Measurements from ENCODE around the gene TCF15. TPM values are rescaled to one million over a fixed set of nuclear protein-coding genes. Genes with fewer than 3 reads are reported as not detected.

Gene TCF15, protein sequence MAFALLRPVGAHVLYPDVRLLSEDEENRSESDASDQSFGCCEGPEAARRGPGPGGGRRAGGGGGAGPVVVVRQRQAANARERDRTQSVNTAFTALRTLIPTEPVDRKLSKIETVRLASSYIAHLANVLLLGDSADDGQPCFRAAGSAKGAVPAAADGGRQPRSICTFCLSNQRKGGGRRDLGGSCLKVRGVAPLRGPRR
- total RNA-seq (under 1 TPM; 0.18 to 0.52 TPM), polyA plus RNA-seq (ENCODE audit: insufficient read length in 6 of 6) (1 to 10 TPM; 1.1 to 2.4 (median 1.8) TPM)
- long read RNA-seq, donor 1, partial matches to known transcripts, result 0 of 3 reads
- long read RNA-seq, donor 1, other reads (novel, unspliced or antisense), result 0 of 3 reads
- long read RNA-seq, donor 2, partial matches to known transcripts, result 0 of 4 reads
- long read RNA-seq, donor 2, other reads (novel, unspliced or antisense), result 0 of 4 reads
- long read RNA-seq, donor 3, transcript TCF15-201 (2 exons, 1,555 nt), result major isoform, 7 of 7 reads
- long read RNA-seq, donor 3, partial matches to known transcripts, result 0 of 7 reads
- long read RNA-seq, donor 3, other reads (novel, unspliced or antisense), result 0 of 7 reads
- long read RNA-seq, donor 4, result 0 reads
- long read RNA-seq, donor 5, partial matches to known transcripts, result 0 of 2 reads
- long read RNA-seq, donor 5, other reads (novel, unspliced or antisense), result 0 of 2 reads
- long read RNA-seq, donor 6, partial matches to known transcripts, result 0 of 4 reads
- long read RNA-seq, donor 6, other reads (novel, unspliced or antisense), result 0 of 4 reads
- long read RNA-seq, donor 7, partial matches to known transcripts, result 0 of 1 reads
- long read RNA-seq, donor 7, other reads (novel, unspliced or antisense), result 0 of 1 reads
- long read RNA-seq, donor 8, partial matches to known transcripts, result 0 of 3 reads
- long read RNA-seq, donor 8, other reads (novel, unspliced or antisense), result 0 of 3 reads
- long read RNA-seq, donor 9, result 0 reads
- long read RNA-seq, donor 10, result 0 reads
- long read RNA-seq, donor 11, result 0 reads
- long read RNA-seq, donor 12, partial matches to known transcripts, result 0 of 3 reads
- long read RNA-seq, donor 12, other reads (novel, unspliced or antisense), result 0 of 3 reads

DNA sequence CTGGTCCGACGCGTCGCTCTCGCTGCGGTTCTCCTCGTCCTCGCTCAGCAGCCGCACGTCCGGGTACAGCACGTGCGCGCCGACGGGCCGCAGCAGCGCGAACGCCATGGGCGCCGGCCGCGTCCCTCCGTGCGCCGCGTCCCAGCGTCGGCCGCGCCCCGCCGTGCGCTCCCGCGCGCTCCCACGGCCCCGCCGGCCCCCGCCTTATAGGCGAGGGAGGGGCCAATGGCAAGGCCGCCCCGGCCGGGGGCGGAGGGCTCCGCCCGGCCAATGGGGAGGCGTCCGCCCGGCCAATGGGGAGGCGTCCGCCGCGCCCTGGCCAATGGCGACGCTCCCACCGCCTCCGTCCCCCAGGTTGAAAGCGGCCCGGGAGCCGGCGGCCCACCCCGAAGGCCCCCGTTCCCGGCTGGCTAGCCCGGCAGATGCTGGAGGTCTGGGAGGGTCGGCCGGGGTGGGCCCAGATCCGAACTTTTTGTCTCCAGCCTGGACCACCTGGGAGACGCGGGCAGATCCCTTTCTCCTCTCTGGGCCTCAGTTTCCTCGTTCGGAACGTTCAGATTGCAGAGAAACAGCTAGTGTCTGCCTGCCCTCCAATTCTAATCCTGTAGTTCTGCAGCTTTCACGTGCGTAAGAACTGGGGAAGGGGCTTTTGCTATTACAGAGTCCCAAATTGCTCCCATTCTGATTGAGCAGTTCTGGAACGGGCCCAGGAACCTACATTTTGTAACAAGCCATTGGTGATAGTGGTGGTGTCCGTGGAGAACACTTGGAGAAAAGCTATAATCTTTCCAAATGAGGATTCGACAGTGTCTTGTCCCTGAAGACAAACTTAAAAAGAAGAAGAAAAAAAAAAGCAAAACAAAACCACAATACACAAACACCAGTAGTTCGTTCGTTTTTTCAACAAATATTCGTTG, at the start of gene TCF15:
TSS of gene TCF15 (minus strand) at position 180 of the 917 bp plus-strand sequence. CDS start at position 108, 72 bp downstream.
- TF ChIP-seq, protein P1, sequence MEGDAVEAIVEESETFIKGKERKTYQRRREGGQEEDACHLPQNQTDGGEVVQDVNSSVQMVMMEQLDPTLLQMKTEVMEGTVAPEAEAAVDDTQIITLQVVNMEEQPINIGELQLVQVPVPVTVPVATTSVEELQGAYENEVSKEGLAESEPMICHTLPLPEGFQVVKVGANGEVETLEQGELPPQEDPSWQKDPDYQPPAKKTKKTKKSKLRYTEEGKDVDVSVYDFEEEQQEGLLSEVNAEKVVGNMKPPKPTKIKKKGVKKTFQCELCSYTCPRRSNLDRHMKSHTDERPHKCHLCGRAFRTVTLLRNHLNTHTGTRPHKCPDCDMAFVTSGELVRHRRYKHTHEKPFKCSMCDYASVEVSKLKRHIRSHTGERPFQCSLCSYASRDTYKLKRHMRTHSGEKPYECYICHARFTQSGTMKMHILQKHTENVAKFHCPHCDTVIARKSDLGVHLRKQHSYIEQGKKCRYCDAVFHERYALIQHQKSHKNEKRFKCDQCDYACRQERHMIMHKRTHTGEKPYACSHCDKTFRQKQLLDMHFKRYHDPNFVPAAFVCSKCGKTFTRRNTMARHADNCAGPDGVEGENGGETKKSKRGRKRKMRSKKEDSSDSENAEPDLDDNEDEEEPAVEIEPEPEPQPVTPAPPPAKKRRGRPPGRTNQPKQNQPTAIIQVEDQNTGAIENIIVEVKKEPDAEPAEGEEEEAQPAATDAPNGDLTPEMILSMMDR (IDR thresholded peaks at IDR 0.05), result no peak
- intact Hi-C loops (cut with DNase I), result no loop called here
- Histone ChIP-seq H3K27me3 (peaks cover 45 to 61% of the 10 kb centered on the region in 2 donors), H3K4me1 (peaks cover 0 to 9% of the 10 kb centered on the region in 2 donors), H3K27ac (peak within 1 kb of the TSS in 1 of 2 donors; percentile 48), H3K9me3 (no peaks in the 10 kb centered on the region), H3K36me3 (no peaks in the 10 kb centered on the region), H3K4me3 (peak within 1 kb of the TSS in 1 of 2 donors; percentile 18)
- ATAC-seq (peak; percentile 79), DNase-seq (peak in 2 of 4 donors; percentile 11 to 44)

DNA sequence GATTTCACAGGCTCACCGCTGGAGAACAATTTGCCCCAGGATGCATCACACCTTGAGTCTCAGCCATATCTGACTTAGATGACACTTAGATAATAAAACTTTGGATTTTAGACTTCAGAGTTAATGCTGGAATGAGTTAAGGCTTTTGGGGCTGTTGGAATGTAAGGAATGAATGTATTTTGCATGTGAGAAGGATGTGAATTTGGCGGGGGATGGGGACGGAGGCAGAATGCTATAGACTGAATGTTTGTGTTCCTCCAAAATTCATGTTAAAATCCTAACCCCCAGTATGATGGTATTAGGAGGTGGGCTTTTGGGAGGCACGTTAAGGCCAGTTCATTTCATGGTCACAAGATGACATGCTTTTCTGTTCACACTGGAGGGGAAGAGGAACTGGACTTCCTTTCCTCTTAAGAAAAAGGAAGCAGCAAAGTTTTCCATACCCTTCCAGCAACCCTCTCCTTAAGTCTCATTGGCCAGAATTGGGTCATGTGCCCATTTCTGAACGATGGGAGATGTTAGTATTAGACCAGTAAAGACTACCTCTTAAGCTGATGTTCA, 48.7 kb upstream of the TCF15 start:
- Histone ChIP-seq H3K4me3 (no peak overlapping the region), H3K27ac (no peak overlapping the region), H3K27me3 (peaks cover 23 to 65% of the 10 kb centered on the region in 2 donors), H3K36me3 (no peaks in the 10 kb centered on the region), H3K9me3 (no peaks in the 10 kb centered on the region), H3K4me1 (peaks cover 3 to 49% of the 10 kb centered on the region in 2 donors)
- DNase-seq (no peak), ATAC-seq (no peak)
- intact Hi-C loops (cut with DNase I), result no loop called here
- TF ChIP-seq, protein P1 (IDR thresholded peaks at IDR 0.05), result no peak

DNA sequence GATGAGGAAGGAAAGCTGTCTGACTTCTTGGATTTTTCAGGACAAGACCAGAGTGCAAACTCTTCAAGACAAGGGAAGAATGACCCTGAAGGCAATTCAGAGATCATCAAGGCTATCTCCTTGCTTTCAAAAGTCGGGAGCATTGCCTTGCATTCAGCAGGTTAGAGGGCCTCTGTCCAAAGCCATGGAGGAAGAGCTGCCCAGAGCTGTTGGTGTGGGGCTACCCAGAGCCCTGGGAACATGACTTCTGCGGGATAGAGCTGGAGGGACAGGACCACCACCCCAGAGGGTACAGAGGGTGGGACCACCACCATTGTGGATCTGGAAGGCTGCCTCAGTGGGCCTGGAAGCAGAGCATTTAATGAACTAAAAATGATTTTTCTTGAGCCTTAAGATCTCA, 48.1 kb upstream of the TCF15 start:
- Histone ChIP-seq H3K4me3 (no peak overlapping the region), H3K9me3 (no peaks in the 10 kb centered on the region), H3K36me3 (no peaks in the 10 kb centered on the region), H3K27ac (no peak overlapping the region), H3K4me1 (peaks cover 7 to 47% of the 10 kb centered on the region in 2 donors), H3K27me3 (peaks cover 17 to 58% of the 10 kb centered on the region in 2 donors)
- TF ChIP-seq, protein P1 (IDR thresholded peaks at IDR 0.05), result no peak
- no peak for DNase-seq
- intact Hi-C loops (cut with DNase I), result no loop called here
- no peak for ATAC-seq

DNA sequence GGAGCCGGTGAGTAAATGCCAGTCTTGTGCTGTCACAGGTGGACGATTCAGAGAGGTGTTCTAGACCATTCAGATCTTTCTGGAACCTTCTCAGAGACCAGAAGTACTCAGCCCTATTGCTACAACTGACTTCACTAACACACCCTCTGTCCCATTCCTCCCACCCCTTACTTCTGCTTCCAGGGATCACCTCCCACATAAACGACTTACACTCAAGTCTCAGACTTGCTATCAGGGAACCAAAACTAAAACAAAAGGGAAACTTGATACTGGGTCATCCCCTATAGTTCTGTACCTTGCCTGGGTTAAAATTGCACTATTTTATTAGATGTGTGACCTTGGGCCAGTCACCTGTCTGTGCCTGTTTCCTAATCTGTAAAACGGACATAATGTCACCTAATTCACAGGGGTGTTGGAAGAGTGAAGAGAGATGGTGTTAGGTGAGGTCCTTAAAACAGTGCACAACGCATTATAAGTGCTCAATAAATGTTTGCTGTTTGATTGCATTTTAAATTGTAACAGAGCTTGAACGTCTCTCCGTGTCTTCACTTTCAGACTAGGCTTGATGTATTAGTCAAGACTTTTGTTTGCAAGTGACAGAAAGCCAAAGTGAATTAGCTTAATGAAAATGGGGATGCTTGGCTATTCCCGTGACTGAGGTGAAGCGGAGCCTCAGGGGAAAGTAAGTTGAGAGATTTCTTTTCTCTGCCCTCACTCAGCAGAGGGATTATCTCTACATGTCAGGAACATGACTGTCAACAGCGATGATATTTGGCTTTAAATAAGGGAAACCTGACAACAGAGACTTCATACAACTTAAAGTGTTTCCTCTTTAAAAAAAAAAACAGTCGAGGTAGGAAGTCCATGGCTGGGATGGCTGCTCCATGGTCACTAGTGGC, 45.9 kb upstream of the TCF15 start:
- H3K27ac ChIP-seq, result no peak overlapping the region
- intact Hi-C loops (cut with DNase I), result no loop called here
- ATAC-seq (no peak), DNase-seq (no peak)
- H3K36me3 ChIP-seq, result no peaks in the 10 kb centered on the region
- no peak overlapping the region for H3K4me3 ChIP-seq
- H3K4me1 ChIP-seq, result peaks cover 13 to 51% of the 10 kb centered on the region in 2 donors
- H3K9me3 ChIP-seq, result no peaks in the 10 kb centered on the region
- H3K27me3 ChIP-seq, result peaks cover 0 to 36% of the 10 kb centered on the region in 2 donors
- TF ChIP-seq, protein P1 (IDR thresholded peaks at IDR 0.05), result no peak
